Right ventricle myocardium superior (tissue), 1 donor: ENCODE measurements around the gene MMP17. TPM values are rescaled to one million over a fixed set of nuclear protein-coding genes. Genes with fewer than 3 reads are reported as not detected.
A peak's percentile ranks its signal among the peaks of the same experiment; 100 is the strongest.

ENCODE experiments used
- ATAC-seq: fragments of 200-7000 bp; cut with Tn5 transposase; one replicate; pipeline ENCODE4 v1.9.1; 2020; ENCODE audit warnings: mild to moderate bottlenecking; ENCODE audit not compliant: poor library complexity
- DNase-seq: peaks from one replicate; pipeline ENCODE4 v3.0.0-alpha.2; 2020
- intact Hi-C: fragments of 100-400 bp; cut with DNase I; formaldehyde crosslinking; loops from one replicate; pipeline ENCODE4 v1.11.2; 2022
- total RNA-seq: library from RNA; stranded (reverse); fragmentation: NEBNext Ultra II Directional; extraction: Animal tissue kit (Norgen Biotek cat#: 25700); gene quantifications from one replicate; pipeline ENCODE4 v1.2.1, GENCODE V29; 2021
- donor health status: DM: no; HTN: yes; CAD: no; lungs with severe emphysema.

The MMP17 gene
- total RNA-seq, 1 donor from 2014 or later: 1.3 TPM

- no peak for DNase-seq
- no peak for ATAC-seq
- intact Hi-C loops: no loop called here
These were observed 1.9 kb upstream of the MMP17 start for GRCh38 chr12:131826097-131826928.

- ATAC-seq: peak; percentile 16
- no peak for DNase-seq
- intact Hi-C loops: no loop called here
These were observed 620 bp downstream of the MMP17 start for GRCh38 chr12:131828671-131829355.

GRCh38 chr12:131829356-131829747, 1.2 kb downstream of the MMP17 start:
- ATAC-seq: peak; percentile 31
- DNase-seq: no peak
- intact Hi-C loops: no loop called here

GRCh38 chr12:131829791-131830334, 1.7 kb downstream of the MMP17 start:
- DNase-seq: no peak
- intact Hi-C loops: loop anchor here (10.0 kb wide), 1 partner anchor 115 kb away; the partner anchor contains the start of gene EP400
- ATAC-seq: peak; percentile 11

GRCh38 chr12:131830335-131830913, 2.2 kb downstream of the MMP17 start:
- intact Hi-C loops: loop anchor here (10.0 kb wide), 1 partner anchor 114 kb away; the partner anchor contains the start of gene EP400
- ATAC-seq (peak; percentile 93), DNase-seq (peak; percentile 90)

GRCh38 chr12:131830914-131831571, 2.9 kb downstream of the MMP17 start:
- no peak for DNase-seq

GRCh38 chr12:131831635-131832041, 3.4 kb downstream of the MMP17 start:
- DNase-seq (no peak), ATAC-seq (no peak)
- intact Hi-C loops: loop anchor here (10.0 kb wide), 1 partner anchor 113 kb away; the partner anchor contains the start of gene EP400

More at GRCh38 chr12:131830914-131831571, 2.9 kb downstream of the MMP17 start:
- intact Hi-C loops: loop anchor here (10.0 kb wide), 1 partner anchor 114 kb away; the partner anchor contains the start of gene EP400
- ATAC-seq: no peak

GRCh38 chr12:131832321-131833231, 4.4 kb downstream of the MMP17 start:
- intact Hi-C loops: loop anchor here (10.0 kb wide), 1 partner anchor 112 kb away; the partner anchor contains the start of gene EP400
- peak; percentile 73 for DNase-seq
- no peak for ATAC-seq

- DNase-seq (no peak), ATAC-seq (no peak)
- intact Hi-C loops: loop anchor here (10.0 kb wide), 1 partner anchor 111 kb away; the partner anchor contains the start of gene EP400
These were observed 5.2 kb downstream of the MMP17 start for GRCh38 chr12:131833288-131833895.

- DNase-seq (no peak), ATAC-seq (no peak)
- intact Hi-C loops: loop anchor here (10.0 kb wide), 1 partner anchor 111 kb away; the partner anchor contains the start of gene EP400
These were observed 5.9 kb downstream of the MMP17 start for GRCh38 chr12:131833896-131834641.

- intact Hi-C loops: loop anchor here (10.0 kb wide), 1 partner anchor 110 kb away; the partner anchor contains the start of gene EP400
- no peak for DNase-seq
- ATAC-seq: no peak
These were observed 6.8 kb downstream of the MMP17 start for GRCh38 chr12:131834798-131835615.

- no peak for DNase-seq
These were observed 7.5 kb downstream of the MMP17 start for GRCh38 chr12:131835616-131836171.

GRCh38 chr12:131836193-131836592, 8.0 kb downstream of the MMP17 start:
- intact Hi-C loops: loop anchor here (10.0 kb wide), 1 partner anchor 109 kb away; the partner anchor contains the start of gene EP400
- DNase-seq (no peak), ATAC-seq (no peak)

More at GRCh38 chr12:131835616-131836171, 7.5 kb downstream of the MMP17 start:
- intact Hi-C loops: loop anchor here (10.0 kb wide), 1 partner anchor 109 kb away; the partner anchor contains the start of gene EP400
- ATAC-seq: no peak

- intact Hi-C loops: loop anchor here (10.0 kb wide), 1 partner anchor 108 kb away; the partner anchor contains the start of gene EP400
- no peak for DNase-seq
These were observed 8.7 kb downstream of the MMP17 start for GRCh38 chr12:131836714-131837397.

More at GRCh38 chr12:131836714-131837397, 8.7 kb downstream of the MMP17 start:
- ATAC-seq: no peak
